HUES48 (cell line): ENCODE data around the gene ZNF691.
"Not testable (repeated sequence)": the region's sequence is repeated elsewhere in the genome, so short reads cannot be mapped to it uniquely, and the experiment has no call there.

Source experiments
- H3K27ac ChIP-seq: one replicate; pipeline ENCODE4 v1.7.0; 2013; ENCODE audit warnings: low read depth, low read length, inconsistent platforms
- H3K27me3 ChIP-seq: 2 replicates; pipeline ENCODE4 v1.6.1; 2013; ENCODE audit warnings: mild to moderate bottlenecking, low read length; ENCODE audit not compliant: control insufficient read depth, insufficient read depth
- H3K36me3 ChIP-seq: 2 replicates; pipeline ENCODE4 v1.6.1; 2013; ENCODE audit warnings: low read length; ENCODE audit not compliant: control insufficient read depth, insufficient read depth
- H3K4me1 ChIP-seq: 2 replicates; pipeline ENCODE4 v1.6.1; 2013; ENCODE audit warnings: mild to moderate bottlenecking, low read length; ENCODE audit not compliant: control insufficient read depth, insufficient read depth
- H3K4me3 ChIP-seq: 2 replicates; pipeline ENCODE4 v1.5.1; 2013; ENCODE audit warnings: mild to moderate bottlenecking, low read depth, low read length
- H3K9ac ChIP-seq: 2 replicates; pipeline ENCODE4 v1.6.1; 2013; ENCODE audit warnings: mild to moderate bottlenecking, low read depth, low read length, moderate library complexity
- H3K9me3 ChIP-seq: 2 replicates; pipeline ENCODE4 v1.6.1; 2013; ENCODE audit warnings: low read length; ENCODE audit not compliant: control insufficient read depth, insufficient read depth

Gene ZNF691, protein sequence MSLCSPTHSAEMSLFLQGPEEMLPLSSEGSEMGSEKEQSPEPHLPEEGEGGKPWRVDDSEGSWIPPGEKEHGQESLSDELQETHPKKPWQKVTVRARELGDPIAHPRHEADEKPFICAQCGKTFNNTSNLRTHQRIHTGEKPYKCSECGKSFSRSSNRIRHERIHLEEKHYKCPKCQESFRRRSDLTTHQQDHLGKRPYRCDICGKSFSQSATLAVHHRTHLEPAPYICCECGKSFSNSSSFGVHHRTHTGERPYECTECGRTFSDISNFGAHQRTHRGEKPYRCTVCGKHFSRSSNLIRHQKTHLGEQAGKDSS

DNA sequence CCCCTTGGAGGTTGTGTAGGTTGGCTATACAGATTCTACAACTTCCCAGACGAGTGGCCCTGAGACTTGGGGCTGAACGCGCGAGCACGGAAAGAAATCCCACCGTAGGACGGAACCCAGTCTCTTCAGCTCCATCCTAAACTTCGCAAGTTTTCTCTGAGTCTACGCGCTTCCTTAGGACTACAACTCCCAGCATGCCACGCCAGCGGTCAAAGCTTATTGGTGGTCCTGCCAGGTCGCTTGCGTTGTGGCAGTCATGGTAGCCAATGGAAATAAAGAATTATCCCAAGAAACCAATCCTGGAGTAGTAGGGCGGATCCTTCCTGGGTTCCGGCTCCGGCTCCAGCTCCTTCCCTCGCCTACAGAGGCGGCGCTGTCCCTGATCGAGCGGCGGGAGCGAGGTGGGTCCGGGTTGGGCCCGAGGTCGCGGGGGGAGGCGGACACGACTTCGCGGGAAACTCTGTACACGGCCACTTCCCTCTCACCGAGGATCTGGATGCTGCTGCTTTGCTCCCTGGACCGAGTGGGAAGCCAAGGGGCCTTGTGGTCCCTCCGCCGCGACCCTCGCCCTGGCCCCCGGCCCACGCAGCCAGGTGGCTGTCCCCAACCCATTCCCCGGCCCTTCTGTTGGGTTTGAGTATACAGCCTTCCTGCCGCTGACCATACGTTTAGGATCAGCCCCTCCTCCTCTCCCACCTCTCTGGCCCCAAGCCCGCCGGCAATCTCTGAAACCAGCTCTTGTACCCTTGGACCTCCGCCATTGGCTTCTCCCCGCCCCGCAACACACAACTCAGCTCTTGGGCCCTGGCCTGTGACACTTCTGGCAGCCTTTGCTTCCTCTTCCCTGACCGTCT is at the start of gene ZNF691:
ZNF691 (plus strand) TSS at position 357 of the 854 bp plus-strand sequence. CDS start 3,046 bp downstream, outside the sequence.
- no peak within 1 kb of the TSS for H3K27ac ChIP-seq
- peaks cover 15% of the 10 kb centered on the region for H3K4me1 ChIP-seq
- peak within 1 kb of the TSS; percentile 65 for H3K9ac ChIP-seq
- peak within 1 kb of the TSS; percentile 75 for H3K4me3 ChIP-seq
- H3K27me3 ChIP-seq: no peaks in the 10 kb centered on the region
- H3K36me3 ChIP-seq: peaks cover 28% of the 10 kb centered on the region
- H3K9me3 ChIP-seq: no peaks in the 10 kb centered on the region

- H3K4me1 ChIP-seq: no peaks in the 10 kb centered on the region
- no peak overlapping the region for H3K27ac ChIP-seq
- H3K36me3 ChIP-seq: no peaks in the 10 kb centered on the region
- no peaks in the 10 kb centered on the region for H3K27me3 ChIP-seq
- no peaks in the 10 kb centered on the region for H3K9me3 ChIP-seq
- H3K9ac ChIP-seq: no peak overlapping the region
- H3K4me3 ChIP-seq: no peak overlapping the region
Measured at GRCh38 chr1:42797414-42797813, 49.0 kb upstream of the ZNF691 start.

- no peak overlapping the region for H3K4me3 ChIP-seq
- H3K27me3 ChIP-seq: no peaks in the 10 kb centered on the region
- no peaks in the 10 kb centered on the region for H3K4me1 ChIP-seq
- no peaks in the 10 kb centered on the region for H3K36me3 ChIP-seq
- H3K9ac ChIP-seq: no peak overlapping the region
- H3K9me3 ChIP-seq: no peaks in the 10 kb centered on the region
- H3K27ac ChIP-seq: no peak overlapping the region
Measured at GRCh38 chr1:42797979-42798378, 48.4 kb upstream of the ZNF691 start.

- Histone ChIP-seq H3K36me3 (no peaks in the 10 kb centered on the region), H3K27ac (no peak overlapping the region), H3K4me1 (no peaks in the 10 kb centered on the region)
Measured at GRCh38 chr1:42801832-42802473, 44.5 kb upstream of the ZNF691 start.

DNA sequence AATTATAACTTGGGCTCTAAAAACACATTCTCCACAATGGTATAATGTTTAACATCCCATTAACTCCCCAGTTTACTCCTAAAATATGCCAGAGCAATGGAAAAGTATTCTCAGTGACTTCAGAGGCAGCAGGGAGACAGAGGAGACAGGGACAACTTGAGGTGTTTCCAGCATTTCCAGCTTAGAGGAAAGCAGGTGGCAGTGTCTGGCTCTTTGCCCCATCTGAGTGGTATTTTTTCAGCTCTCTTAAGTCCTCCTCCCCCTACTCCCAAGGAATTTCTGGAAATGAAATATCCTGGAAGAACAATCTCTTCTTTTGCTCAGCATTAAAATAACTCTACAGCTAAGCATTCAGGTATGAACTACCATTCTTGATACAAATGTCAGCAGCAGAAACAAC is 40.2 kb upstream of the ZNF691 start:
- no peak overlapping the region for H3K27ac ChIP-seq
- H3K9me3 ChIP-seq: 0 out of 2 replicates have a peak, but pooled peaks cover 6% of the 10 kb centered on the region
- no peaks in the 10 kb centered on the region for H3K27me3 ChIP-seq
- H3K36me3 ChIP-seq: no peaks in the 10 kb centered on the region
- H3K4me3 ChIP-seq: no peak overlapping the region
- H3K4me1 ChIP-seq: no peaks in the 10 kb centered on the region
- H3K9ac ChIP-seq: no peak overlapping the region

More at GRCh38 chr1:42801832-42802473, 44.5 kb upstream of the ZNF691 start:
- H3K4me3 ChIP-seq: no peak overlapping the region
- no peaks in the 10 kb centered on the region for H3K27me3 ChIP-seq
- H3K9me3 ChIP-seq: 0 out of 2 replicates have a peak, but pooled peaks cover 6% of the 10 kb centered on the region
- no peak overlapping the region for H3K9ac ChIP-seq

DNA sequence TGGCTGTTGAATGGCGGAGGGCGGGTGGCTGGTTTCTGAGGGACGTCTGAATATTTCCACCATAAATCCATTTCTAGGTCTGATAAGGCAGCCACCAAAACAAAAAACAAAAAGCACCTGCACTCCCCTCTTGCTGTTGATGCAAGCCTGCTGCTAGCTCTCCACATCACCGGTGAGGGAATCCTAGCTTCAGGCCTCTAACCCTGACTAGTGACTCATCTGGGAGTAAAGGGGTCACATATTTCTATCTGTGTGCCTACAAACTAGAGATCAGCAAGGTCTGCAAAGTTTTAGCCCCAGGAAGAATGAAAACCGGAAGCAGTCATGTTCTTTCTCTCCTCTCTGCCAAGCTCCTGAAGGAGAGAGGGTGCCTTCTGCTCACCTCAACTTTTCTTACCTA is 39.8 kb upstream of the ZNF691 start:
- Histone ChIP-seq H3K9ac (no peak overlapping the region), H3K27ac (no peak overlapping the region), H3K27me3 (no peaks in the 10 kb centered on the region), H3K36me3 (no peaks in the 10 kb centered on the region), H3K9me3 (0 out of 2 replicates have a peak, but pooled peaks cover 6% of the 10 kb centered on the region), H3K4me1 (no peaks in the 10 kb centered on the region), H3K4me3 (no peak overlapping the region)

- H3K4me3 ChIP-seq: no peak overlapping the region
- H3K27me3 ChIP-seq: no peaks in the 10 kb centered on the region
- H3K9ac ChIP-seq: no peak overlapping the region
- no peaks in the 10 kb centered on the region for H3K4me1 ChIP-seq
- no peaks in the 10 kb centered on the region for H3K36me3 ChIP-seq
- H3K27ac ChIP-seq: no peak overlapping the region
- H3K9me3 ChIP-seq: 0 out of 2 replicates have a peak, but pooled peaks cover 6% of the 10 kb centered on the region
Measured at GRCh38 chr1:42807056-42807668, 39.3 kb upstream of the ZNF691 start.

GRCh38 chr1:42814815-42815214 is 31.6 kb upstream of the ZNF691 start:
- H3K4me3 ChIP-seq, H3K9me3 ChIP-seq, H3K4me1 ChIP-seq, H3K27me3 ChIP-seq, H3K27ac ChIP-seq, H3K9ac ChIP-seq, H3K36me3 ChIP-seq: not testable (repeated sequence)

DNA sequence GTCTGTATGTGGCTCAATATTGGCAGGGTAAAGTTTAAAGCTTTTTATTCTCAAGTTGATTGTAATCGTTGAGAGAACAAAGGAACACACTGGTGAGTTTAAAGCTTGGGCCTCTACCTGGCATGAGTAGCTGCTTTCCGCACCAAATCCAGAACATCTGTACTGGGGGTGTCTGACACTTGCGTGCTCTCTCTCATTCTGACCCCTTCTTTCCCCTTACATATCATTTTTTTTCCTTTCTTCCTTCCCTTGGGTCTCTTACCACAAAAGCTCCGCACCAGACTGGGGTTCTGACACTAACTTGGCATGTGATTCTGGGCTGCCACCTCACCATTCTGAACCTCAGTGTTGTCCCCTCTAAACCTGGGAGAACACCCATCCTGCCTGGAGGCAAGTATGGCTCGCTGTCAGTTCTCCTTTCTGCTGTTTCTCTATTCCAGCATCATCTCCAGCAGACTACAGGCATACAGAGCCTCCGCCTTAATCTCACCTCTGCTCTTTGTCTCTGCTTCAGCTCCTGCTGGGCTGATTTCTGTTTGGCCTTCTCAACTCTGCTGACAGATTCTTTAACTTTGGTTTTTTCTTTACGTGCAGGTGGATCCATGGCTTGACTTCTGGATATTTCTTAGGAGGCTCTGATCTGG is 30.4 kb upstream of the ZNF691 start:
- no peaks in the 10 kb centered on the region for H3K27me3 ChIP-seq
- peak overlapping the region; percentile 100 for H3K27ac ChIP-seq
- peak overlapping the region; percentile 80; the same call in 1 of the 2 replicates for H3K9ac ChIP-seq
- H3K36me3 ChIP-seq: no peaks in the 10 kb centered on the region
- H3K4me1 ChIP-seq: peaks cover 9% of the 10 kb centered on the region
- peak overlapping the region; percentile 90 for H3K4me3 ChIP-seq
- no peaks in the 10 kb centered on the region for H3K9me3 ChIP-seq
